ENCODE measurements around the gene INSR. TPM values are rescaled to one million over a fixed set of nuclear protein-coding genes. Genes with fewer than 3 reads are reported as not detected.

Gene INSR
- total RNA-seq, result 75.5 TPM
- long read RNA-seq, partial matches to known transcripts, result 26 of 59 reads
- long read RNA-seq, other reads (novel, unspliced or antisense), result 33 of 59 reads

- peak; percentile 95 for DNase-seq (ENCODE audit: low spot score)
These were observed at the start of gene INSR for GRCh38 chr19:7293762-7294557. TSS of gene INSR (minus strand) at chr19:7294414. CDS start at chr19:7293891, 523 bp downstream.

GRCh38 chr19:7342143-7342542 lies 47.9 kb upstream of the INSR start:
- DNase-seq (ENCODE audit: low spot score), result peak; percentile 53

GRCh38 chr19:7340959-7341837 lies 47.0 kb upstream of the INSR start:
- DNase-seq (ENCODE audit: low spot score), result peak; percentile 94

GRCh38 chr19:7337380-7338194 lies 43.4 kb upstream of the INSR start:
- no peak for DNase-seq (ENCODE audit: low spot score)

GRCh38 chr19:7336321-7336973 lies 42.2 kb upstream of the INSR start:
- no peak for DNase-seq (ENCODE audit: low spot score)

GRCh38 chr19:7333198-7334118 lies 39.2 kb upstream of the INSR start:
- DNase-seq (ENCODE audit: low spot score), result no peak

- no peak for DNase-seq (ENCODE audit: low spot score)
These were observed 37.2 kb upstream of the INSR start for GRCh38 chr19:7331446-7331845.

GRCh38 chr19:7328647-7329046 lies 34.4 kb upstream of the INSR start:
- DNase-seq (ENCODE audit: low spot score), result no peak

GRCh38 chr19:7327802-7328201 lies 33.6 kb upstream of the INSR start:
- DNase-seq (ENCODE audit: low spot score), result no peak

- no peak for DNase-seq (ENCODE audit: low spot score)
These were observed 32.1 kb upstream of the INSR start for GRCh38 chr19:7326105-7326877.

- DNase-seq (ENCODE audit: low spot score), result no peak
These were observed 24.0 kb upstream of the INSR start for GRCh38 chr19:7318176-7318575.

GRCh38 chr19:7312816-7313215 lies 18.6 kb upstream of the INSR start:
- DNase-seq (ENCODE audit: low spot score), result peak; percentile 83

- DNase-seq (ENCODE audit: low spot score), result peak; percentile 75
These were observed 17.7 kb upstream of the INSR start for GRCh38 chr19:7311911-7312310.

- DNase-seq (ENCODE audit: low spot score), result peak; percentile 33
These were observed 14.1 kb upstream of the INSR start for GRCh38 chr19:7308327-7308726.

- peak; percentile 26 for DNase-seq (ENCODE audit: low spot score)
These were observed 13.5 kb upstream of the INSR start for GRCh38 chr19:7307590-7308218.

- no peak for DNase-seq (ENCODE audit: low spot score)
These were observed 10.0 kb upstream of the INSR start for GRCh38 chr19:7304200-7304599.

GRCh38 chr19:7303470-7303869 lies 9.3 kb upstream of the INSR start:
- DNase-seq (ENCODE audit: low spot score), result no peak

- DNase-seq (ENCODE audit: low spot score), result no peak
These were observed 7.3 kb upstream of the INSR start for GRCh38 chr19:7301525-7301924.
